Activated T-cell treated with anti-CD3 and anti-CD28 coated beads for 1 hour (primary cell): ENCODE data around the gene TEX54.
"Not testable (repeated sequence)": the region's sequence is repeated elsewhere in the genome, so short reads cannot be mapped to it uniquely, and the experiment has no call there.

Experiments used
- DNase-seq: peaks from one replicate; pipeline ENCODE4 v3.0.0-alpha.2; 2020; ENCODE audit warnings: low read depth

The TEX54 gene

GRCh38 chr11:62855571-62856332 lies 23.1 kb upstream of the TEX54 start:
- DNase-seq = peak; percentile 98

- DNase-seq = no peak
Measured at GRCh38 chr11:62854825-62855570, 22.4 kb upstream of the TEX54 start.

GRCh38 chr11:62854013-62854824 lies 21.6 kb upstream of the TEX54 start:
- DNase-seq = no peak

- no peak for DNase-seq
Measured at GRCh38 chr11:62853279-62853965, 20.8 kb upstream of the TEX54 start.

- no peak for DNase-seq
Measured at GRCh38 chr11:62852523-62853188, 20.0 kb upstream of the TEX54 start.

GRCh38 chr11:62851807-62852522 lies 19.3 kb upstream of the TEX54 start:
- DNase-seq = no peak

- DNase-seq = no peak
Measured at GRCh38 chr11:62850911-62851806, 18.5 kb upstream of the TEX54 start.

- DNase-seq = no peak
Measured at GRCh38 chr11:62847767-62848314, 15.2 kb upstream of the TEX54 start.

- no peak for DNase-seq
Measured at GRCh38 chr11:62846177-62846576, 13.5 kb upstream of the TEX54 start.

GRCh38 chr11:62844154-62844553 lies 11.5 kb upstream of the TEX54 start:
- DNase-seq = no peak

- DNase-seq = no peak
Measured at GRCh38 chr11:62843466-62843865, 10.8 kb upstream of the TEX54 start.

- not testable (repeated sequence) for DNase-seq
Measured at GRCh38 chr11:62842891-62843290, 10.2 kb upstream of the TEX54 start.

- DNase-seq = no peak
Measured at GRCh38 chr11:62842171-62842741, 9.6 kb upstream of the TEX54 start.

- peak; percentile 66 for DNase-seq
Measured at GRCh38 chr11:62841361-62842170, 8.9 kb upstream of the TEX54 start.

GRCh38 chr11:62840721-62841360 lies 8.2 kb upstream of the TEX54 start:
- DNase-seq = peak; percentile 56

GRCh38 chr11:62839050-62839945 lies 6.7 kb upstream of the TEX54 start, which contains the start of gene WDR74:
WDR74 (minus strand) TSS chr11:62839590; CDS start chr11:62839570, 20 bp downstream.
- peak; percentile 86 for DNase-seq
